ENCODE measurements around the gene B3GNT7.

B3GNT7 gene

DNA sequence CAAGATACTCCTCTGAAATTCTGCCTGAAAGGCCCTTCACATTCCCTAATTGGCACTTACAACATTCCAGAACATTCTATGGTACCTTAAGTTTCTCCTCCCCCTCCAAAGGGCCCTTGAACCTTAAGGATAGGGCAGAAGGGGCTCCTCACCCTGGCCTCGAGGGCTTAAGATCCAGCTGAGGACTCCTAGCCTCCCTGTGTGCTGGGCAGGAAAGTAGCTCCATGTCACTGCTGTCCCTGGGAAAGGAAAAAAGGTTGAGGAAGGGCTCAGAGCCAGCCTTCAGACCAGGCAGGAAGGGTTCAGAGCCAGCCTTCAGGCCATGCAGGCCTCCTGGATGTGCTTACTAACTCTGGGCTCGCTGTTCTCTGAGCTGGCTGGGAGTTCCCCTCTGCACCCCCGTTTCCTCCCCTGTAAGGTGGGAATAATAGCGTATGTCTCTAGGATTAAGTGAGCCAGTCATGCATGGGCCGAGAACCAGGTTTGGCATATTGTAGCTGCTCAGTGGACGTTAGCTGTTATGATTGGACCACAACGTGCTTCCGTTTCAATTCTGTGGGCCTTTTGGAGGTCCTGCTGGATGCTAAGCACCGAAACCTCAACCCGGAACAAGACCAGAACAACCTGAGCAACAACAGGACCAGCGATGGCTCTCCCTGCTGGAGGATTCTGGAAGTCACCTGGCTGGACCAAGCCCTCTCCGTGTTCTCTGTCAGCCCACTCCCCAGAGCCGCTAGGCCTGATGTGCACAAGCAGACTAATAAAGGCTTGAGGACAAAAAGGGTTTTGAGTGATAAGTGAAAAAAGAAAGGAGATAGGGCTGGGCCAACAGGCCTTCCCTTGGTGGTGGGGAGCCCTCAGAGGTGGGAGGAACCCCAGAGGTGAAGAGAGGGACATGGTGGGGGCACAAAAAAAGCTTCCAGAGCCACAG is 1.0 kb upstream of the B3GNT7 start:
- Histone ChIP-seq H3K36me3 (replicated peaks) (no peaks in the 10 kb centered on the region), H3K4me3 (ENCODE audit: low read depth, low read length) (no peak overlapping the region), H3K27ac (no peak overlapping the region), H3K27me3 (replicated peaks) (peaks cover 15% of the 10 kb centered on the region)
- TF ChIP-seq, protein P1, sequence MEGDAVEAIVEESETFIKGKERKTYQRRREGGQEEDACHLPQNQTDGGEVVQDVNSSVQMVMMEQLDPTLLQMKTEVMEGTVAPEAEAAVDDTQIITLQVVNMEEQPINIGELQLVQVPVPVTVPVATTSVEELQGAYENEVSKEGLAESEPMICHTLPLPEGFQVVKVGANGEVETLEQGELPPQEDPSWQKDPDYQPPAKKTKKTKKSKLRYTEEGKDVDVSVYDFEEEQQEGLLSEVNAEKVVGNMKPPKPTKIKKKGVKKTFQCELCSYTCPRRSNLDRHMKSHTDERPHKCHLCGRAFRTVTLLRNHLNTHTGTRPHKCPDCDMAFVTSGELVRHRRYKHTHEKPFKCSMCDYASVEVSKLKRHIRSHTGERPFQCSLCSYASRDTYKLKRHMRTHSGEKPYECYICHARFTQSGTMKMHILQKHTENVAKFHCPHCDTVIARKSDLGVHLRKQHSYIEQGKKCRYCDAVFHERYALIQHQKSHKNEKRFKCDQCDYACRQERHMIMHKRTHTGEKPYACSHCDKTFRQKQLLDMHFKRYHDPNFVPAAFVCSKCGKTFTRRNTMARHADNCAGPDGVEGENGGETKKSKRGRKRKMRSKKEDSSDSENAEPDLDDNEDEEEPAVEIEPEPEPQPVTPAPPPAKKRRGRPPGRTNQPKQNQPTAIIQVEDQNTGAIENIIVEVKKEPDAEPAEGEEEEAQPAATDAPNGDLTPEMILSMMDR (IDR thresholded peaks at IDR 0.05; ENCODE audit: low read depth, low read length, missing control alignments): peak; percentile 40
- DNase-seq: no peak
- in situ Hi-C loops (cut with HindIII; ENCODE audit: low pct_ligation_motif_present, low sequenced_read_pairs): no loop called here

DNA sequence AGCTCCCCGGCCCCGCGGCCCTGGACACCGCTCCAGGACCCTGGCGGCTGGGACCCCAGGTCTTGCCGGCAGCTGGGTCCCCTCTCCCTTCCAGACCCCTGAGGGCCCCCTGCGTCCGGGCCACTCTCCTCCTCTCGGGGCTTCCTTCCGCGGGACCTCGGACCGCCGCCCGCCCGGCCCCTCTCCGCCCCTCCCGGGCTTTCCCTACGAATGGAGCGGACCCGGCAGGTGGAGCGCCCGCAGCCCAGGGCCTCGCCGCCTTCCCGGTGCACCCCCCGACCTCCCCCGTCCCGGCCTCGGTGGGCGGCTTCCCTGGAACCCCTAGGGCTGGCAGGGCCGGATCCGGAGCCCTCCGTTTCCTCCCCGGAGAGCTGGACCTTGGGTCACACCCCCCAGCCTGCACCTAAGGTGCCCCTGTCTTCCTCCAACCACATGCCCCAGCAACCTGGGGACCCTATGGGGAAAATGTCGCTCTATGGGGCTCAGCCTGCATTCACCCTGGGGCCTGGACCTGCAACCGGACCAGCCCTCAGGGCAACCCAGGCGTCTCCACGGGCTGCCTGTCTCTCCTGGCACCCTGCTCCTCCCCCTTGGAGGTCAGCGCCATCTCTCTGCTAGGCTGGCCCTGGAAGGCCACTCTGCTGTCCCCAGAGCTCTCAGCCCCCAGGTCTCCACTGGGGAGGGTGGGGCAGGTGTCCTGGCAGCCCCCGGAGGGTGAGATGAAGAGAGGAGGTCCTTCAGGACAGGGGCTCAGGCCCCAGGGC is 730 bp downstream of the B3GNT7 start:
- Histone ChIP-seq H3K36me3 (replicated peaks) (no peaks in the 10 kb centered on the region), H3K27ac (no peak overlapping the region), H3K27me3 (replicated peaks) (peaks cover 15% of the 10 kb centered on the region), H3K4me3 (ENCODE audit: low read depth, low read length) (peak overlapping the region; percentile 9)
- in situ Hi-C loops (cut with HindIII; ENCODE audit: low pct_ligation_motif_present, low sequenced_read_pairs): no loop called here
- DNase-seq: no peak
- TF ChIP-seq, protein P1 (IDR thresholded peaks at IDR 0.05; ENCODE audit: low read depth, low read length, missing control alignments): no peak

DNA sequence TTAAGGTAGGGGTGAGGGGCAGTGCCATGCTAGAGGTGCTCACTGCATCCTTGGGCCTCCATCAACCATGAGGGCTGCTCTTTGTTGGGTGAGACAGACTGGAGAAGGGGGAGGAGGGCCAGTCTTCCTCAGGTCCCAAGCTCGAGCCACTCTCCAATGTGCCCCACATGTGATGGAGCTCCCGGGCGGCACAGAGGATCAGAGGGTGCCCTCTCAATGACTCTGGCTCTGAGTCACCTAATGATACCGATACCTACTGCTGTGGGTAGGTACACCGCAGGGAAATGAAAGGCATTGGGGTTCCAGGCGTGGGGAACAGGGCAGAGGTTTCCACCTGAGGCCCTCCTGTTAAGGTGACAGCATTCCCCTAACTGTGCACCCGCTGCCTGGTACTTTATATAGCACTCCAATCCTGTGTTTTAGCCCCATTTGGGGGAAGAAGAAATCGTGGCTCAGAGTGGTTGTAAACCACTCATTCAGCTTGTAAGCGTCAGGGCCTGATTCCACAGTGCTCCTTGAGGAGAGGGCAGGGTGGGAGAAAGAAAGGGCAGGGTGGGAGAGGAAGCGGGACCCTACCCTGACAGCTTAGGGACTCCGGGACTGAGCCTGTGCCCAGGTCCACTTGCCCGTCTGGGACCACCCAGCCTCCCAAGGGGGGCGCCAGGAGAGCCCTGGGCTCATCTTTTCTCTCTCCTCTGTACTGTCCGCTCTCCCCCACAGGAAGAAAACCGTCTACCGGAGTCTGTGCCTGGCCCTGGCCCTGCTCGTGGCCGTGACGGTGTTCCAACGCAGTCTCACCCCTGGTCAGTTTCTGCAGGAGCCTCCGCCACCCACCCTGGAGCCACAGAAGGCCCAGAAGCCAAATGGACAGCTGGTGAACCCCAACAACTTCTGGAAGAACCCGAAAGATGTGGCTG is 1.8 kb downstream of the B3GNT7 start:
- H3K27ac ChIP-seq: no peak overlapping the region
- TF ChIP-seq, protein P1 (IDR thresholded peaks at IDR 0.05; ENCODE audit: low read depth, low read length, missing control alignments): no peak
- H3K4me3 ChIP-seq (ENCODE audit: low read depth, low read length): no peak overlapping the region
- no peaks in the 10 kb centered on the region for H3K36me3 ChIP-seq (replicated peaks)
- H3K27me3 ChIP-seq (replicated peaks): peaks cover 15% of the 10 kb centered on the region
- no peak for DNase-seq
- in situ Hi-C loops (cut with HindIII; ENCODE audit: low pct_ligation_motif_present, low sequenced_read_pairs): no loop called here

DNA sequence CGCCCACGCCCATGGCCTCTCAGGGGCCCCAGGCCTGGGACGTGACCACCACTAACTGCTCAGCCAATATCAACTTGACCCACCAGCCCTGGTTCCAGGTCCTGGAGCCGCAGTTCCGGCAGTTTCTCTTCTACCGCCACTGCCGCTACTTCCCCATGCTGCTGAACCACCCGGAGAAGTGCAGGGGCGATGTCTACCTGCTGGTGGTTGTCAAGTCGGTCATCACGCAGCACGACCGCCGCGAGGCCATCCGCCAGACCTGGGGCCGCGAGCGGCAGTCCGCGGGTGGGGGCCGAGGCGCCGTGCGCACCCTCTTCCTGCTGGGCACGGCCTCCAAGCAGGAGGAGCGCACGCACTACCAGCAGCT is 2.4 kb downstream of the B3GNT7 start:
- TF ChIP-seq, protein P1 (IDR thresholded peaks at IDR 0.05; ENCODE audit: low read depth, low read length, missing control alignments): no peak
- Histone ChIP-seq H3K4me3 (ENCODE audit: low read depth, low read length) (no peak overlapping the region), H3K36me3 (replicated peaks) (no peaks in the 10 kb centered on the region), H3K27ac (no peak overlapping the region), H3K27me3 (replicated peaks) (peaks cover 15% of the 10 kb centered on the region)
- DNase-seq: no peak
- in situ Hi-C loops (cut with HindIII; ENCODE audit: low pct_ligation_motif_present, low sequenced_read_pairs): no loop called here

DNA sequence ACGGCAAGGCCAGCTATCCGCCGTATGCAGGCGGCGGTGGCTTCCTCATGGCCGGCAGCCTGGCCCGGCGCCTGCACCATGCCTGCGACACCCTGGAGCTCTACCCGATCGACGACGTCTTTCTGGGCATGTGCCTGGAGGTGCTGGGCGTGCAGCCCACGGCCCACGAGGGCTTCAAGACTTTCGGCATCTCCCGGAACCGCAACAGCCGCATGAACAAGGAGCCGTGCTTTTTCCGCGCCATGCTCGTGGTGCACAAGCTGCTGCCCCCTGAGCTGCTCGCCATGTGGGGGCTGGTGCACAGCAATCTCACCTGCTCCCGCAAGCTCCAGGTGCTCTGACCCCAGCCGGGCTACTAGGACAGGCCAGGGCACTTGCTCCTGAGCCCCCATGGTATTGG is 3.1 kb downstream of the B3GNT7 start:
- TF ChIP-seq, protein P1 (IDR thresholded peaks at IDR 0.05; ENCODE audit: low read depth, low read length, missing control alignments): no peak

More for the DNA sequence above, 3.1 kb downstream of the B3GNT7 start:
- Histone ChIP-seq H3K36me3 (replicated peaks) (no peaks in the 10 kb centered on the region), H3K27ac (no peak overlapping the region), H3K27me3 (replicated peaks) (peaks cover 15% of the 10 kb centered on the region), H3K4me3 (ENCODE audit: low read depth, low read length) (no peak overlapping the region)
- DNase-seq: no peak
- in situ Hi-C loops (cut with HindIII; ENCODE audit: low pct_ligation_motif_present, low sequenced_read_pairs): no loop called here

All from brain microvascular endothelial cell (primary cell).